HTR-8/SVneo (cell line): ENCODE data around the gene BCL6B.

Experiments used
- DNase-seq: peaks from one replicate; pipeline ENCODE4 v3.0.0; 2011; ENCODE audit warnings: low spot score, mixed read lengths; ENCODE audit not compliant: insufficient read length
- FAIRE-seq: peaks from 2 replicates; lab custom pipeline; 2011; peaks lifted over from hg19 to GRCh38; lab: Jason Lieb, UNC

BCL6B gene

GRCh38 chr17:7023576-7024401 is 939 bp downstream of the BCL6B start:
- DNase-seq = no peak
- no peak for FAIRE-seq

DNA sequence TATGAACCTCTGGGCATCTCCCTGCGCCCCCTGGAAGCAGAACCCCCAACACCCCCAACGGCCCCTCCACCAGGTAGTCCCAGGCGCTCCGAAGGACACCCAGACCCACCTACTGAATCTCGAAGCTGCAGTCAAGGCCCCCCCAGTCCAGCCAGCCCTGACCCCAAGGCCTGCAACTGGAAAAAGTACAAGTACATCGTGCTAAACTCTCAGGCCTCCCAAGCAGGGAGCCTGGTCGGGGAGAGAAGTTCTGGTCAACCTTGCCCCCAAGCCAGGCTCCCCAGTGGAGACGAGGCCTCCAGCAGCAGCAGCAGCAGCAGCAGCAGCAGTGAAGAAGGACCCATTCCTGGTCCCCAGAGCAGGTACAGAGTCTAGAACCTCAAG is 1.5 kb downstream of the BCL6B start:
- DNase-seq = no peak
- FAIRE-seq = no peak

GRCh38 chr17:7025245-7025644 is 2.4 kb downstream of the BCL6B start:
- no peak for FAIRE-seq

GRCh38 chr17:7026471-7027115 is 3.7 kb downstream of the BCL6B start:
- no peak for DNase-seq
- FAIRE-seq = no peak

More at GRCh38 chr17:7025245-7025644, 2.4 kb downstream of the BCL6B start:
- DNase-seq = no peak

DNA sequence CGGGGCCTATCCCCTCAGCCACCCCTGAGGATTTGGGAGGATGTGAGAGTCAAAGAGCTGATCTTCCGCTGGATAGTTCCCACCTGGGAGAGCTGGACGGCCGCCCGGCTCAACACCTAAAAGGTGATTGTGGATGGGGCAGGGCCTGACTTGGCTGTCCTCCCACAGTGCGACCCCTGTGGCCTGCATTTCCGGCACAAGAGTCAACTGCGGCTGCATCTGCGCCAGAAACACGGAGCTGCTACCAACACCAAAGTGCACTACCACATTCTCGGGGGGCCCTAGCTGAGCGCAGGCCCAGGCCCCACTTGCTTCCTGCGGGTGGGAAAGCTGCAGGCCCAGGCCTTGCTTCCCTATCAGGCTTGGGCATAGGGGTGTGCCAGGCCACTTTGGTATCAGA is 4.5 kb downstream of the BCL6B start:
- FAIRE-seq (no peak), DNase-seq (no peak)

DNA sequence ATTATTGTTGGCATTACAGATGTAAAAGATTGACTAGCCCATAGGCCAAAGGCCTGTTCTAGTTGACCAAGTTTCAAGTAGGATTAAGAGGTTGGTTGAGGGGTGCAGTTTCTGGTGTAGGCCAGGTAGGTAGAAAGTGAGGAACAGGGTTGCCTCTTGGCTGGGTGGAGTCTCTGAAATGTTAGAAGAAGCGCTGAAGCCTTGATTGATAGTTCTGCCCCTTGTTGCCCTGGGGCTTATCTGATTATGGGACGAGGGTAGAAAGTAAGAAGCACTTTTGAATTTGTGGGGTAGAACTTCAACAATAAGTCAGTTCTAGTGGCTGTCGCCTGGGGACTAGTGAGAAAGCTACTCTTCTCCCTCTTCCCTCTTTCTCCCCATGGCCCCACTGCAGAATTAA is 6.2 kb downstream of the BCL6B start:
- no peak for FAIRE-seq

DNA sequence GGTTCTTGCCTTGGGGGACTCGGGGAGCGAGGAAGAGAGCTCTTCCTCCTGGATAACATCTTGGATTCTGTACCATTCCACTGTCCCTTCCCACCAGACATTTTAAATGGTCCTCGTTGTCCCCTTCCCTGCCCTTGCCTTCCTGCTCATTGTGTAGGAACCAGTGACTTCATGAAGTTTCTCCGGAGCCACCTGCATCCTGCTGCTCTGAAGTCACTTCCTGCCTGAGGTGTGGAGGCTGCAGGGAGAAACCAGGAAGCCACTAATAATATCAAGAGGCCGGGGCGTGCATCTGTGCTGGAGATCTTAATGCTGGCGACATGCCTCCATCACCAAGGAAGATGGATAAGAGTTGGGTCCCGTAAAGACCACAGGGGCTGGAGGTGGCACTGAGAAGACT is 6.8 kb downstream of the BCL6B start:
- DNase-seq (no peak), FAIRE-seq (no peak)

More for the DNA sequence above, 6.2 kb downstream of the BCL6B start:
- DNase-seq = no peak

- FAIRE-seq (no peak), DNase-seq (no peak)
Measured at GRCh38 chr17:7034955-7035590, 12.2 kb downstream of the BCL6B start.

- FAIRE-seq (peak; percentile 99), DNase-seq (peak; percentile 100)
Measured at GRCh38 chr17:7035591-7036368, 12.9 kb downstream of the BCL6B start, which contains the start of gene SLC16A13. Gene SLC16A13, plus strand, starts transcription at chr17:7036015. Its CDS starts 368 bp downstream, at chr17:7036383.

GRCh38 chr17:7038025-7038862 is 15.4 kb downstream of the BCL6B start:
- FAIRE-seq (no peak), DNase-seq (no peak)

- FAIRE-seq (no peak), DNase-seq (no peak)
Measured at GRCh38 chr17:7039832-7040231, 17.0 kb downstream of the BCL6B start.

DNA sequence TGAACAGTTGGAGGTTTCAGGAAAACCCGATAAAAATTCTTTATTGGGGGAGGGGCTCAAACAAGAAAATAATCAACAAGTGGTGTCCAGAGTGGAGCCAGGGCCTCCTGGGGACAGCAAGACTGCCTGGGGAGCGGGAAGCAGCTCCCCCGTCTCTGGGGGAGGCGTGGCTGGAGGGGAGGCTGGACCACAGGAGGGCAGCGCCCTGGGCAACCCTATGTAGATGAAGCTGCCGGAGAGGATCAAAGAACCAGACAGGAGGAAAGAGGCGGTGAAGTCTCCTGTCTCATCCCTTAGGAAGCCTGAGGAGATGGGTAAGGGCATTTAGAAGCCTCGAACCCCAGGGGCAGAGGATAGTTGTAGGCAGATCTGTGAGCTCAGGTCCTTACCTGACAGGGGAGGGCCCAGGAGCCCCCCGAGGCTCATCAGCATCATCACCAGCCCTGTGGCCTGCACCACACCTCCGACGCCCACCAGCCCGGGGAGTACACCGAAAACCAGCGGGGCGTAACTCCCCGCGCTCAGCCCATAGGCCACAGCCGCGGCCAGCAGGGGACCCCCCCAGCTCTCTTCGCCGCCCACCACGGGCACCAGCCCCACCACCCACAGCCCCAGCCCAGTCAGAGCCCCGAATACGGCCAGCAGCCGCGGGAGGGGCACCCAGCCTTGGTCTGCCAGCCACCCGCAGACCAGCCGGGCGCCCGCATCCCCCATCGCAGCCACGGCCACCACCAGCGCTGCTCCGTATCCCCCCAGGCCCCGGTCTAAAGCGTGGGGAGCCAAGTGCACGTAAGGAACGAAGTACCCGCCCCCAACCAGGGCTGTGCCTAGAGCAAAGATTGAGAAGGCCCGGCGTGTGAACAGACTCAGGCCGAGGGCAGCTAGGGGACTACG is 19.0 kb downstream of the BCL6B start:
- no peak for FAIRE-seq

GRCh38 chr17:7042501-7043181 is 19.8 kb downstream of the BCL6B start:
- no peak for FAIRE-seq
- no peak for DNase-seq

More for the DNA sequence above, 19.0 kb downstream of the BCL6B start:
- DNase-seq = no peak

- FAIRE-seq (no peak), DNase-seq (no peak)
Measured at GRCh38 chr17:7043182-7043496, 20.3 kb downstream of the BCL6B start.

DNA sequence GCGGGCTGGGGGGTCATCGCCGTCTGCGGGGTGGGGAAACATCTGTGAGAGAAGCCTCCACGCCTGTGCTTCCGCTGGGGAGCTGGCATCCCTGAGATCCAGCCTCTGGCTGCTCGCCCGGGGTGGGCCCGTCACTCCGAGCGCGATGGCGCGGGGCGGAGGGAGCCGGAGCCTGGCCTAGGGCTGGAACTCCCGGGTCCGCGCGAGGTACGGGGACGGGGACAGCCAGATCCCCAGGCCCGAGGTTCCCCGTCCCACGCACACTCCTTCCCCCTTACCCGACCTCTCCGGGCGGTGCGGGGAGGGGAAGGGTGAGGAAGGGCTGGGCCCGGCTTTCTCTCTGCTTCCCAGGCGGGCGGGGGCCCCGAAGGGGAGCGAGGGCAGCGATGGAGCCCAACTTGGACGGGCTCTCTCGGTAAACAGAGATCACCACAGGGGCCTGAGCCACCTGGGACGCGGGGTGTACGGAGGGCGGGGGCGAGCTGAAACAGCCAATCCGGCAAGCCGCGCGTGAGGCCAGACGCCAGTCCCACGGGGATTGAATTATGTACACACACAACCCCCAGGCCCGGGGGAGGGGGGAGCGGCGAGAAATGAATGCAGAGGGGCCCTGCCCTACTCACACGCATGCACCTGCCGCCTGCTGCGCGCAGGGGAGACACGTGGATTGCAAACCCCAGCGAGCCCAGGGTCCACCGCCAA is 20.8 kb downstream of the BCL6B start, which contains the start of gene SLC16A11:
Gene SLC16A11, minus strand, starts transcription at position 596 of the 702 bp plus-strand sequence. Its CDS starts 579 bp downstream, at position 17.
- DNase-seq = no peak

GRCh38 chr17:7045492-7046126 is 22.8 kb downstream of the BCL6B start:
- peak; percentile 69 for DNase-seq
- no peak for FAIRE-seq

More for the DNA sequence above, 20.8 kb downstream of the BCL6B start, which contains the start of gene SLC16A11:
- no peak for FAIRE-seq
